Iris pigment epithelial cell (primary cell): ENCODE data around the gene CYP2F1.
"Not testable (repeated sequence)": the region's sequence is repeated elsewhere in the genome, so short reads cannot be mapped to it uniquely, and the experiment has no call there.

ENCODE experiments used
- DNase-seq: peaks from one replicate; pipeline ENCODE4 v3.0.0-alpha.2; 2011; ENCODE audit warnings: low read depth

Gene CYP2F1

DNA sequence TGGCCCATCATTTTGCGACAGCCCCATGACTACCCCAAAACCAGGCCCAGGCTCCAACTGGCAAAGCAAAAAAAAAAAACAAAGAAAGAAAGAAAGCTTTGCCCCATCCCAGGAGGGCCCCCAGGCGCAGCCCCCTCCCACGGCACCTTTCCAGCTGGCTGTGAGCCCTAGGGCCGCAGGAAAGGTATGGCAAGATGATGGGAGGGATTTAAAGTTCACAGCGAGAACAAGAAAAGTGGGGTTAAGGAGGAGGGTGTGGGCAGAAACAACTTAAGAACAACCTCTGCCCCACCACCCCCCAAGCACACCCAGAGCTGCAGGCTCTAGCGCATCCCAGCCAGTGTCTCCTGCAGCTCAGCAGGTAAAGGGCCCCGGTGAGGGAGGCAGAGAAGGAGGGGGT lies at the start of gene CYP2F1:
Gene CYP2F1, plus strand, starts transcription at position 301 of the 400 bp plus-strand sequence. CDS start 1,757 bp downstream, outside the sequence.
- DNase-seq: no peak

DNA sequence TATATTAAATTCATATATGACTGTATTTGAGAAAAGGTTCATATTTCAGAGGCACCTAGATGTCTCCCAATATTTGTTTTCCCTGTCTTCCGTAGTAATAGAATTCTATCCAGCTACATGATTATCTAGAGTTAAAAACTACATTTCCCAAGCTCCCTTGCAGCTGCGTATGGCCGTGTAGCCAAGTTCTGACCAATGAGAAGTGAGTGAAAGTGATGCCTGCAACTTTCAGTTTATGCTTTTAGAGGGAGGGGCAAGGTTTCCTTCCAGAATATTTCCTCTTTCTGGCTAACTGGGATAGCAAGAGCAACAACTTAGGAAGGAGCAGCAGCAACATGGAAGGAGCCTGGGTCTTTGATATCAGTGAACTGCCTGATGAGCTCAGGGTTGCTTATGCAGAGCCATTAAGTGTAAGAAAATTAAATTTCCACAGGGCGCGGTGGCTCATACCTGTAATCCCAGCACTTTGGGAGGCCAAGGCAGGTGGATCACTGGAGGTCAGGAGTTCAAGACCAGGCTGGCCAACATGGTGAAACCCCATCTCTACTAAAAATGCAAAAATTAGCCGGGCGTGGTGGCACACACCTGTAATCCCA lies 49.2 kb upstream of the CYP2F1 start:
- peak; percentile 53 for DNase-seq

GRCh38 chr19:41076286-41076685 lies 37.9 kb upstream of the CYP2F1 start:
- no peak for DNase-seq

GRCh38 chr19:41083516-41083915 lies 30.7 kb upstream of the CYP2F1 start:
- no peak for DNase-seq

- no peak for DNase-seq
Observed at GRCh38 chr19:41085748-41086415, 28.4 kb upstream of the CYP2F1 start.

- DNase-seq: no peak
Observed at GRCh38 chr19:41088151-41088550, 26.1 kb upstream of the CYP2F1 start, which contains the start of gene CYP2A13. Gene CYP2A13, plus strand, starts transcription at chr19:41088451. Its CDS starts 21 bp downstream, at chr19:41088472.

GRCh38 chr19:41089959-41090358 lies 24.3 kb upstream of the CYP2F1 start:
- DNase-seq: no peak

GRCh38 chr19:41095703-41096102 lies 18.5 kb upstream of the CYP2F1 start:
- no peak for DNase-seq

DNA sequence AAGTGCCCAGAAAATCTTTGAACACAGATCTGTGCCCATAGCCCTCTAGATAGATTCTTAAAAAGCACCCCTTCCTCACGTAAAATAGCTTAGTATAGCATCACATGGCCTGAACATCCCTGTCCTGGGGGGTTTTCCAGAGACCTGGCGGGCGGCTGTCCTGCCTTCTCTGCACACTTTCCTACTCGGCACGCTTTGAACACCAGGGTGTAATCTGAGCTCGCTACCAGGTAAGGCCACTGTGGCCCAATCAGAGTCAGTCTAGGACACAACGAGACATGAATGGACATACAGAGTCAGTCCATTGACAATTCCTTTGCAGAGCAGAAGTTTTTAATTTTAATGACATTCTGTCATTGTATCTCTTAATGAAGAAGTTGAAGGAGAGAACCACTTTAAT lies 17.9 kb upstream of the CYP2F1 start:
- DNase-seq: no peak

DNA sequence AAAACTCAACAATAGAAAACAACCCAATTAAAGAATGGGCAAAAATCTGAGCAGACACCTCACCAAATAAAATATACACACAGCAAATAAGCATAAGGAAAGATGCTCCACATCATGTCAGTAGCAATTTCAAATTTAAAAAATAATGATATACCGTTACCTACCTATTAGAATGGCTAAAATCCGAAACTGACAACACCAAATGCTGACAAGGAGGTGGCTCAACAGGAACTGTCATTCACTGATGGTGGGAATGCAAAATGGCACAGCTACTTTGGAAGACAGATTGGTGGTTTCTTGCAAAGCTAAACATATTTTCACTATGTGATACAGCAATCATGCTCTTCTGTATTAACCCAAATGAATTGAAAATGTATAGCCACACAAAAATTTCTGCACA lies 16.9 kb upstream of the CYP2F1 start:
- DNase-seq: no peak

DNA sequence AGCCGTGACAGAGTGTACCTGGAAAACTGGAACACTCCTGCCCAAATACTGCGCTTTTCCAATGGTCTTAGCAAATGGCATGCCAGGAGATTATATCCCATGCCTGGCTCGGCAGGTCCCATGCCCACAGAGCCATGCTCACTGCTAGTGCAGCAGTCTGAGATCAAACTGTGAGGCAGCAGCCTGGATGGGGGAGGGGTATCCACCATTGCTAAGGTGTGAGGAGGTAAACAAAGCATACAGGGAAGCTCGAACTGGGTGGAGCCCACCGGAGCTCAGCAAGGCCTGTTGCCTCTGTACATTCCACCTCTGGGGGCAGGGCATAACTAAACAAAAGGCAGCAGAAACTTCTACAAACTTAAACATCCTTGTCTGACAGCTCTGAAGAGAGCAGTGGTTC lies 15.5 kb upstream of the CYP2F1 start:
- DNase-seq: no peak

- DNase-seq: not testable (repeated sequence)
Observed at GRCh38 chr19:41102210-41102609, 12.0 kb upstream of the CYP2F1 start.

GRCh38 chr19:41106177-41106576 lies 8.1 kb upstream of the CYP2F1 start:
- no peak for DNase-seq

- DNase-seq: no peak
Observed at GRCh38 chr19:41111296-41111695, 2.9 kb upstream of the CYP2F1 start.

DNA sequence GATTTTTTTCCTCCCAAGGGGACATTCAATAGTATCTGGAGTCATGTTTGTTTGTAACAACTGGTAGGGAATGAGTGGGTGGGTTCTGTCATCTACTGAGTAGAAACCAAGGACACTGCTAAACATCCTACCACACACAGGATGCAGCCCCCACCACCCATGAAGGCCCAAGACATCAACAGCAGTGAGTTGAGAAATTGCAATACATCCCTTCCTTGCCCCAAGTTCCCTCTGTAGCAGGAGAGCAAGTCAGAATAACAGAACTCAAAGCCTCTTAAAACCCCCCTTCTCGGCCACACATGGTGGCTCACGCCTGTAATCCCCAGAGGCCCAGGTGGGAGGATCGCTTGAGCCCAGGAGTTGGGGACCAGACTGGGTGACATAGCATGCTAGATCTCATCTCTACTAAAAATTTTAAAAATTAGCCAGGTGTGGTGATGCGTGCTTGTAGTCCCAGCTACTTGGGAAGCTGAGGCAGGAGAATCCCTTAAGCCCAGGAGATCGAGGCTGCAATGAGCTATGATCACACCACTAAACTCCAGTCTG lies 2.4 kb upstream of the CYP2F1 start:
- no peak for DNase-seq

- no peak for DNase-seq
Observed at GRCh38 chr19:41112728-41113290, 1.4 kb upstream of the CYP2F1 start.

- DNase-seq: no peak
Observed at GRCh38 chr19:41116261-41116660, 2.0 kb downstream of the CYP2F1 start.

- not testable (repeated sequence) for DNase-seq
Observed at GRCh38 chr19:41120929-41121911, 7.0 kb downstream of the CYP2F1 start.

- not testable (repeated sequence) for DNase-seq
Observed at GRCh38 chr19:41122846-41123245, 8.6 kb downstream of the CYP2F1 start.

- DNase-seq: no peak
Observed at GRCh38 chr19:41123716-41124294, 9.6 kb downstream of the CYP2F1 start.

GRCh38 chr19:41126765-41127203 lies 12.6 kb downstream of the CYP2F1 start:
- DNase-seq: peak; percentile 4
